Measurements from ENCODE around the gene FAM107B.
A peak's percentile ranks its signal among the peaks of the same experiment; 100 is the strongest.
"Not testable (repeated sequence)": the region's sequence is repeated elsewhere in the genome, so short reads cannot be mapped to it uniquely, and the experiment has no call there.

Gene FAM107B

GRCh38 chr10:14774797-14775196 is at the start of gene FAM107B:
TSS of gene FAM107B (minus strand) at chr10:14774897. CDS start at chr10:14774663, 234 bp downstream.
- no peak for DNase-seq

- no peak for DNase-seq
These were observed 49.3 kb upstream of the FAM107B start for GRCh38 chr10:14823966-14824365.

GRCh38 chr10:14822879-14823755 is 48.4 kb upstream of the FAM107B start:
- peak; percentile 31 for DNase-seq

- no peak for DNase-seq
These were observed 47.1 kb upstream of the FAM107B start for GRCh38 chr10:14821635-14822375.

GRCh38 chr10:14820775-14821154 is 46.1 kb upstream of the FAM107B start:
- DNase-seq: no peak

GRCh38 chr10:14820010-14820774 is 45.5 kb upstream of the FAM107B start:
- DNase-seq: no peak

GRCh38 chr10:14816717-14817116 is 42.0 kb upstream of the FAM107B start:
- not testable (repeated sequence) for DNase-seq

- DNase-seq: no peak
These were observed 41.0 kb upstream of the FAM107B start for GRCh38 chr10:14815681-14816080.

- DNase-seq: no peak
These were observed 37.6 kb upstream of the FAM107B start for GRCh38 chr10:14812271-14812670.

- no peak for DNase-seq
These were observed 36.6 kb upstream of the FAM107B start for GRCh38 chr10:14810969-14811953.

- DNase-seq: no peak
These were observed 31.6 kb upstream of the FAM107B start for GRCh38 chr10:14806318-14806717.

- no peak for DNase-seq
These were observed 29.1 kb upstream of the FAM107B start for GRCh38 chr10:14803827-14804226.

- DNase-seq: no peak
These were observed 27.0 kb upstream of the FAM107B start for GRCh38 chr10:14801723-14802122.

- DNase-seq: no peak
These were observed 25.7 kb upstream of the FAM107B start for GRCh38 chr10:14800397-14800796.

- no peak for DNase-seq
These were observed 23.9 kb upstream of the FAM107B start for GRCh38 chr10:14798636-14799035.

GRCh38 chr10:14787938-14788337 is 13.2 kb upstream of the FAM107B start:
- DNase-seq: no peak

GRCh38 chr10:14784459-14785055 is 9.9 kb upstream of the FAM107B start:
- no peak for DNase-seq

- peak; percentile 46 for DNase-seq
These were observed 8.1 kb upstream of the FAM107B start for GRCh38 chr10:14782691-14783363.

- DNase-seq: peak; percentile 34
These were observed 7.1 kb upstream of the FAM107B start for GRCh38 chr10:14781763-14782162.

- DNase-seq: no peak
These were observed 4.4 kb upstream of the FAM107B start for GRCh38 chr10:14779001-14779651.
